ENCODE results near the gene CUL9. TPM values are rescaled to one million over a fixed set of nuclear protein-coding genes. Genes with fewer than 3 reads are reported as not detected.

Gene CUL9
- total RNA-seq, 4 donors from 2014 or later = 26.2 to 50.9 (median 32.5) TPM

GRCh38 chr6:43257367-43258145 is 75.6 kb downstream of the CUL9 start:
- peaks cover 0 to 60% (median 0%) of the 10 kb centered on the region in 4 donors for H3K27me3 ChIP-seq
- WGBS, 2 donors = 77 to 83% methylated on average over 10 to 11 of the region's 12 CpGs
- no peak for TF ChIP-seq CTCF (IDR thresholded peaks at IDR 0.05)
- TF ChIP-seq POLR2A (IDR thresholded peaks at IDR 0.05) = no peak

GRCh38 chr6:43258180-43258579 is 76.2 kb downstream of the CUL9 start:
- DNase-seq = no peak

More at GRCh38 chr6:43257367-43258145, 75.6 kb downstream of the CUL9 start:
- Histone ChIP-seq H3K4me1 (peaks cover 0 to 4% (median 0%) of the 10 kb centered on the region in 3 donors), H3K9me3 (no peaks in the 10 kb centered on the region), H3K27ac (no peak overlapping the region), H3K36me3 (no peaks in the 10 kb centered on the region), H3K4me3 (no peak overlapping the region)
- intact Hi-C loops (cut with DNase I) = no loop called here
- no peak for DNase-seq

GRCh38 chr6:43258807-43259686 is 77.1 kb downstream of the CUL9 start:
- WGBS, 2 donors = 83 to 86% methylated on average over 12 to 13 of the region's 30 CpGs
- Histone ChIP-seq H3K9me3 (no peaks in the 10 kb centered on the region), H3K4me1 (peaks cover 0 to 4% (median 0%) of the 10 kb centered on the region in 3 donors), H3K27me3 (peaks cover 0 to 45% (median 0%) of the 10 kb centered on the region in 4 donors), H3K36me3 (no peaks in the 10 kb centered on the region), H3K4me3 (no peak overlapping the region), H3K27ac (no peak overlapping the region)
- DNase-seq = no peak
- no peak for TF ChIP-seq POLR2A (IDR thresholded peaks at IDR 0.05)
- no peak for TF ChIP-seq CTCF (IDR thresholded peaks at IDR 0.05)
- intact Hi-C loops (cut with DNase I) = no loop called here

More at GRCh38 chr6:43258180-43258579, 76.2 kb downstream of the CUL9 start:
- Histone ChIP-seq H3K4me3 (no peak overlapping the region), H3K27ac (no peak overlapping the region), H3K36me3 (no peaks in the 10 kb centered on the region), H3K4me1 (peaks cover 0 to 4% (median 0%) of the 10 kb centered on the region in 3 donors), H3K27me3 (peaks cover 0 to 53% (median 0%) of the 10 kb centered on the region in 4 donors), H3K9me3 (no peaks in the 10 kb centered on the region)
- 69 to 73% methylated on average over 3 to 4 of the region's 4 CpGs for WGBS, 2 donors
- intact Hi-C loops (cut with DNase I) = no loop called here
- TF ChIP-seq CTCF (IDR thresholded peaks at IDR 0.05) = no peak
- TF ChIP-seq POLR2A (IDR thresholded peaks at IDR 0.05) = no peak

GRCh38 chr6:43260791-43261190 is 78.8 kb downstream of the CUL9 start:
- DNase-seq = no peak
- Histone ChIP-seq H3K4me3 (no peak overlapping the region), H3K27ac (no peak overlapping the region), H3K36me3 (no peaks in the 10 kb centered on the region), H3K27me3 (peaks cover 0 to 27% (median 0%) of the 10 kb centered on the region in 4 donors), H3K9me3 (no peaks in the 10 kb centered on the region), H3K4me1 (peaks cover 0 to 4% (median 0%) of the 10 kb centered on the region in 3 donors)
- no peak for TF ChIP-seq POLR2A (IDR thresholded peaks at IDR 0.05)
- intact Hi-C loops (cut with DNase I) = loop anchor here (10.0 kb wide), 1 partner anchor 244 kb away; no protein-coding TSS in a partner anchor
- WGBS, 2 donors = 83 to 84% methylated on average over 2 to 4 of the region's 4 CpGs

GRCh38 chr6:43261198-43261597 is 79.2 kb downstream of the CUL9 start:
- peaks cover 0 to 27% (median 0%) of the 10 kb centered on the region in 4 donors for H3K27me3 ChIP-seq
- WGBS, 2 donors = 77 to 94% methylated on average over 2 to 5 of the region's 5 CpGs
- H3K4me3 ChIP-seq = no peak overlapping the region
- intact Hi-C loops (cut with DNase I) = loop anchor here (10.0 kb wide), 1 partner anchor 244 kb away; no protein-coding TSS in a partner anchor
- DNase-seq = no peak
- H3K4me1 ChIP-seq = peaks cover 0 to 4% (median 0%) of the 10 kb centered on the region in 3 donors
- no peaks in the 10 kb centered on the region for H3K9me3 ChIP-seq
- no peaks in the 10 kb centered on the region for H3K36me3 ChIP-seq
- TF ChIP-seq CTCF (IDR thresholded peaks at IDR 0.05) (no peak), POLR2A (IDR thresholded peaks at IDR 0.05) (no peak)
- H3K27ac ChIP-seq = no peak overlapping the region

Measured in esophagus squamous epithelium (tissue), 5 donors.